HEK293 (cell line): ENCODE data around the gene ARHGAP24.

ENCODE experiments used
- CTCF ChIA-PET: fragments of 350-600 bp; formaldehyde crosslinking; extraction: SDS; loops from one replicate; lab custom pipeline; 2021; ENCODE audit warnings: antibody characterized with exemption; lab: Yijun Ruan, JAX
- POLR2A ChIA-PET: fragments of 300-600 bp; formaldehyde crosslinking; extraction: SDS; loops from one replicate; lab custom pipeline; 2020; ENCODE audit warnings: antibody characterized with exemption, inconsistent platforms; lab: Yijun Ruan, JAX
- H3K27ac ChIP-seq: fragments of 200-500 bp; sonication (Bioruptor generic); 2 replicates; pipeline ENCODE4 v1.5.1; 2014; ENCODE audit warnings: low read depth, low read length, control low read depth, inconsistent platforms; ENCODE audit errors: extremely low read depth
- H3K36me3 ChIP-seq, 2 experiments: fragments of 200-500 bp in 1 of 2; sonication (Bioruptor generic) in 1 of 2; 1 replicate in 1 of 2; 2 replicates in 1 of 2; pipeline ENCODE4 v1.5.1; 2014 to 2017; ENCODE audit warnings: inconsistent platforms in 2 of 2, low read length in 2 of 2; ENCODE audit not compliant: control insufficient read depth in 2 of 2, insufficient read depth in 1 of 2
- H3K4me1 ChIP-seq: fragments of 200-500 bp; sonication (Bioruptor generic); 2 replicates; pipeline ENCODE4 v1.5.1; 2014; ENCODE audit warnings: mild to moderate bottlenecking, low read length, inconsistent platforms; ENCODE audit not compliant: control insufficient read depth, insufficient read depth
- H3K4me3 ChIP-seq: 2 replicates; pipeline ENCODE4 v1.5.1; 2011; ENCODE audit warnings: low read depth, mild to moderate bottlenecking, control low read depth, low read length, moderate library complexity
- H3K9me3 ChIP-seq: fragments of 200-500 bp; sonication (Bioruptor generic); 2 replicates; pipeline ENCODE4 v1.5.1; 2014; ENCODE audit warnings: low read depth, low read length, inconsistent platforms; ENCODE audit not compliant: control insufficient read depth, insufficient read depth
- KLF7 ChIP-seq: fragments of 450-650 bp; formaldehyde crosslinking; IDR thresholded peaks from 2 replicates; pipeline ENCODE4 v1.5.1; 2016; ENCODE audit warnings: missing biosample characterization, missing genetic modification characterization, borderline replicate concordance
- MZF1 ChIP-seq: fragments of 450-650 bp; formaldehyde crosslinking; IDR thresholded peaks from 2 replicates; pipeline ENCODE4 v1.5.1; 2017; ENCODE audit warnings: missing biosample characterization, missing genetic modification characterization, borderline replicate concordance
- PRDM4 ChIP-seq: fragments of 450-650 bp; formaldehyde crosslinking; IDR thresholded peaks from 2 replicates; pipeline ENCODE4 v1.5.1; 2017; ENCODE audit warnings: missing biosample characterization, missing genetic modification characterization
- YY1 ChIP-seq: fragments of 450-650 bp; formaldehyde crosslinking; IDR thresholded peaks from 2 replicates; pipeline ENCODE4 v1.5.1; 2018; ENCODE audit warnings: missing biosample characterization, missing genetic modification characterization
- ZBTB49 ChIP-seq: fragments of 450-650 bp; formaldehyde crosslinking; IDR thresholded peaks from 2 replicates; pipeline ENCODE4 v1.5.1; 2016; ENCODE audit warnings: missing biosample characterization, missing genetic modification characterization, low read depth
- ZFP41 ChIP-seq: fragments of 450-650 bp; formaldehyde crosslinking; IDR thresholded peaks from 2 replicates; pipeline ENCODE4 v1.5.1; 2016; ENCODE audit warnings: missing biosample characterization, missing genetic modification characterization, borderline replicate concordance
- ZNF146 ChIP-seq: fragments of 450-650 bp; formaldehyde crosslinking; IDR thresholded peaks from 2 replicates; pipeline ENCODE4 v1.5.1; 2016; ENCODE audit warnings: missing biosample characterization, missing genetic modification characterization
- ZNF148 ChIP-seq: fragments of 450-650 bp; formaldehyde crosslinking; IDR thresholded peaks from 2 replicates; pipeline ENCODE4 v1.5.0; 2017; ENCODE audit warnings: missing biosample characterization, missing genetic modification characterization, borderline replicate concordance
- ZNF157 ChIP-seq: fragments of 450-650 bp; formaldehyde crosslinking; IDR thresholded peaks from 2 replicates; pipeline ENCODE4 v1.5.1; 2016; ENCODE audit warnings: missing biosample characterization, missing genetic modification characterization
- ZNF169 ChIP-seq: fragments of 450-650 bp; formaldehyde crosslinking; IDR thresholded peaks from 2 replicates; pipeline ENCODE4 v1.5.1; 2016; ENCODE audit warnings: missing biosample characterization, missing genetic modification characterization
- ZNF174 ChIP-seq: fragments of 450-650 bp; formaldehyde crosslinking; IDR thresholded peaks from 2 replicates; pipeline ENCODE4 v1.5.0; 2017; ENCODE audit warnings: missing biosample characterization, mild to moderate bottlenecking, missing genetic modification characterization
- ZNF214 ChIP-seq: fragments of 450-650 bp; formaldehyde crosslinking; IDR thresholded peaks from 2 replicates; pipeline ENCODE4 v1.5.1; 2017; ENCODE audit warnings: missing biosample characterization, mild to moderate bottlenecking, missing genetic modification characterization, borderline replicate concordance
- ZNF24 ChIP-seq: fragments of 450-650 bp; formaldehyde crosslinking; IDR thresholded peaks from 2 replicates; pipeline ENCODE4 v1.5.1; 2016; ENCODE audit warnings: missing biosample characterization, missing genetic modification characterization
- ZNF354C ChIP-seq: fragments of 450-650 bp; formaldehyde crosslinking; IDR thresholded peaks from 2 replicates; pipeline ENCODE4 v1.5.1; 2016; ENCODE audit warnings: missing biosample characterization, missing genetic modification characterization, low read depth, borderline replicate concordance
- ZNF548 ChIP-seq: fragments of 450-650 bp; formaldehyde crosslinking; IDR thresholded peaks from 2 replicates; pipeline ENCODE4 v1.5.1; 2016; ENCODE audit warnings: missing biosample characterization, missing genetic modification characterization
- ZNF555 ChIP-seq: fragments of 450-650 bp; formaldehyde crosslinking; conservative IDR thresholded peaks from 2 replicates; pipeline ENCODE4 v1.5.1; 2017; ENCODE audit warnings: missing biosample characterization, mild to moderate bottlenecking, missing genetic modification characterization, inconsistent platforms
- ZNF623 ChIP-seq: fragments of 450-650 bp; formaldehyde crosslinking; IDR thresholded peaks from 2 replicates; pipeline ENCODE4 v1.5.1; 2016; ENCODE audit warnings: missing biosample characterization, missing genetic modification characterization
- ZNF629 ChIP-seq: fragments of 450-650 bp; formaldehyde crosslinking; IDR thresholded peaks from 2 replicates; pipeline ENCODE4 v1.5.1; 2017; ENCODE audit warnings: missing biosample characterization, missing genetic modification characterization
- ZNF837 ChIP-seq: fragments of 450-650 bp; formaldehyde crosslinking; IDR thresholded peaks from 2 replicates; pipeline ENCODE4 v1.5.1; 2016; ENCODE audit warnings: missing biosample characterization, missing genetic modification characterization
- ZSCAN30 ChIP-seq: fragments of 450-650 bp; IDR thresholded peaks from 2 replicates; pipeline ENCODE4 v1.5.1; 2018; ENCODE audit warnings: missing biosample characterization, mild to moderate bottlenecking, missing genetic modification characterization, moderate library complexity

The ARHGAP24 gene

GRCh38 chr4:85474818-85475630 is at the start of gene ARHGAP24 (continued):
- TF ChIP-seq ZNF548 (no peak), ZNF169 (no peak), ZBTB49 (tag by site-specific recombination) (no peak), YY1 (tag by site-specific recombination) (no peak), ZNF214 (tag by site-specific recombination) (no peak), ZNF623 (tag by site-specific recombination) (no peak), KLF7 (tag by site-specific recombination) (no peak)

GRCh38 chr4:85426366-85426765 is 48.6 kb upstream of the ARHGAP24 start:
- no peak for TF ChIP-seq ZNF837 (tag by site-specific recombination)
- TF ChIP-seq ZNF629 (tag by site-specific recombination) = no peak
- TF ChIP-seq ZNF148 = no peak
- no peak for TF ChIP-seq ZNF555
- TF ChIP-seq MZF1 = no peak
- no peak for TF ChIP-seq ZFP41 (tag by site-specific recombination)
- no peak for TF ChIP-seq ZNF146
- TF ChIP-seq ZNF24 (tag by site-specific recombination) = no peak
- TF ChIP-seq, all 188 proteins: peak for 0
- Histone ChIP-seq H3K27ac (no peak overlapping the region), H3K4me3 (no peak overlapping the region), H3K36me3 (no peaks in the 10 kb centered on the region), H3K9me3 (no peaks in the 10 kb centered on the region), H3K4me1 (no peaks in the 10 kb centered on the region)
- CTCF ChIA-PET = no interaction called here
- POLR2A ChIA-PET = no interaction called here

GRCh38 chr4:85427123-85427522 is 47.8 kb upstream of the ARHGAP24 start:
- POLR2A ChIA-PET = no interaction called here
- CTCF ChIA-PET = no interaction called here

More at GRCh38 chr4:85427123-85427522, 47.8 kb upstream of the ARHGAP24 start:
- Histone ChIP-seq H3K4me3 (no peak overlapping the region), H3K9me3 (no peaks in the 10 kb centered on the region), H3K27ac (no peak overlapping the region), H3K4me1 (no peaks in the 10 kb centered on the region), H3K36me3 (no peaks in the 10 kb centered on the region)
- TF ChIP-seq ZNF354C = no peak
- no peak for TF ChIP-seq ZSCAN30
- no peak for TF ChIP-seq PRDM4 (tag by site-specific recombination)
- no peak for TF ChIP-seq ZNF174 (tag by site-specific recombination)
- no peak for TF ChIP-seq ZNF157 (tag by site-specific recombination)
